Measurements from ENCODE around the gene MGMT. TPM values are rescaled to one million over a fixed set of nuclear protein-coding genes. Genes with fewer than 3 reads are reported as not detected.

Gene MGMT
- total and polyA plus RNA-seq, 4 donors: 28.2 to 79.1 (median 46.0) TPM

- WGBS: 98% methylated on average over 12 of the region's 12 CpGs
- Histone ChIP-seq H3K36me3 (ENCODE audit: control insufficient read depth in 4 of 4, insufficient read depth in 3 of 4, low read depth in 1 of 4, low read length in 3 of 4) (peaks cover 0 to 3% (median 2%) of the 10 kb centered on the region in 4 donors), H3K9ac (ENCODE audit: low read depth in 1 of 2, low read length in 2 of 2) (no peak overlapping the region), H3K9me3 (ENCODE audit: control insufficient read depth in 4 of 4, low read length in 3 of 4) (no peaks in the 10 kb centered on the region), H3K4me1 (ENCODE audit: control insufficient read depth in 4 of 4, insufficient read depth in 4 of 4, low read length in 3 of 4) (peaks cover 0 to 3% (median 0%) of the 10 kb centered on the region in 4 donors), H3K27ac (ENCODE audit: low read depth in 1 of 2, low read length in 2 of 2) (no peak overlapping the region), H3K27me3 (ENCODE audit: control insufficient read depth in 4 of 4, insufficient read depth in 4 of 4, low read length in 3 of 4) (no peaks in the 10 kb centered on the region), H3K4me3 (ENCODE audit: low read depth in 1 of 3, low read length in 3 of 3) (no peak overlapping the region)
- no peak for TF ChIP-seq ZBTB33 (IDR thresholded peaks at IDR 0.05)
- no peak for TF ChIP-seq NR2F2 (IDR thresholded peaks at IDR 0.05)
- no peak for TF ChIP-seq EGR1 (IDR thresholded peaks at IDR 0.05; ENCODE audit: low read depth in 2 of 2)
- no peak for TF ChIP-seq FOXA2 (IDR thresholded peaks at IDR 0.05)
- TF ChIP-seq FOXA1 (IDR thresholded peaks at IDR 0.05): no peak
- TF ChIP-seq, protein P1, sequence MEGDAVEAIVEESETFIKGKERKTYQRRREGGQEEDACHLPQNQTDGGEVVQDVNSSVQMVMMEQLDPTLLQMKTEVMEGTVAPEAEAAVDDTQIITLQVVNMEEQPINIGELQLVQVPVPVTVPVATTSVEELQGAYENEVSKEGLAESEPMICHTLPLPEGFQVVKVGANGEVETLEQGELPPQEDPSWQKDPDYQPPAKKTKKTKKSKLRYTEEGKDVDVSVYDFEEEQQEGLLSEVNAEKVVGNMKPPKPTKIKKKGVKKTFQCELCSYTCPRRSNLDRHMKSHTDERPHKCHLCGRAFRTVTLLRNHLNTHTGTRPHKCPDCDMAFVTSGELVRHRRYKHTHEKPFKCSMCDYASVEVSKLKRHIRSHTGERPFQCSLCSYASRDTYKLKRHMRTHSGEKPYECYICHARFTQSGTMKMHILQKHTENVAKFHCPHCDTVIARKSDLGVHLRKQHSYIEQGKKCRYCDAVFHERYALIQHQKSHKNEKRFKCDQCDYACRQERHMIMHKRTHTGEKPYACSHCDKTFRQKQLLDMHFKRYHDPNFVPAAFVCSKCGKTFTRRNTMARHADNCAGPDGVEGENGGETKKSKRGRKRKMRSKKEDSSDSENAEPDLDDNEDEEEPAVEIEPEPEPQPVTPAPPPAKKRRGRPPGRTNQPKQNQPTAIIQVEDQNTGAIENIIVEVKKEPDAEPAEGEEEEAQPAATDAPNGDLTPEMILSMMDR (IDR thresholded peaks at IDR 0.05; ENCODE audit: low read depth, low read length, missing input control): no peak
- TF ChIP-seq YY1 (IDR thresholded peaks at IDR 0.05): no peak
- DNase-seq (ENCODE audit: low spot score): no peak
Observed at GRCh38 chr10:129526943-129527342, 59.9 kb downstream of the MGMT start.

- Histone ChIP-seq H3K4me1 (ENCODE audit: control insufficient read depth in 4 of 4, insufficient read depth in 4 of 4, low read length in 3 of 4) (peaks cover 0 to 3% (median 0%) of the 10 kb centered on the region in 4 donors), H3K27me3 (ENCODE audit: control insufficient read depth in 4 of 4, insufficient read depth in 4 of 4, low read length in 3 of 4) (no peaks in the 10 kb centered on the region), H3K36me3 (ENCODE audit: control insufficient read depth in 4 of 4, insufficient read depth in 3 of 4, low read depth in 1 of 4, low read length in 3 of 4) (peaks cover 0 to 3% (median 2%) of the 10 kb centered on the region in 4 donors), H3K9me3 (ENCODE audit: control insufficient read depth in 4 of 4, low read length in 3 of 4) (no peaks in the 10 kb centered on the region), H3K4me3 (ENCODE audit: low read depth in 1 of 3, low read length in 3 of 3) (no peak overlapping the region), H3K27ac (ENCODE audit: low read depth in 1 of 2, low read length in 2 of 2) (no peak overlapping the region), H3K9ac (ENCODE audit: low read depth in 1 of 2, low read length in 2 of 2) (no peak overlapping the region)
- DNase-seq (ENCODE audit: low spot score): no peak
- 89% methylated on average over 16 of the region's 16 CpGs for WGBS
- TF ChIP-seq, protein P2, sequence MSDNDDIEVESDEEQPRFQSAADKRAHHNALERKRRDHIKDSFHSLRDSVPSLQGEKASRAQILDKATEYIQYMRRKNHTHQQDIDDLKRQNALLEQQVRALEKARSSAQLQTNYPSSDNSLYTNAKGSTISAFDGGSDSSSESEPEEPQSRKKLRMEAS (IDR thresholded peaks at IDR 0.05): no peak
- TF ChIP-seq JUND (IDR thresholded peaks at IDR 0.05) (no peak), SP1 (IDR thresholded peaks at IDR 0.05) (no peak), RXRA (IDR thresholded peaks at IDR 0.05) (no peak), YY1 (IDR thresholded peaks at IDR 0.05) (no peak)
Observed at GRCh38 chr10:129528376-129528978, 61.4 kb downstream of the MGMT start.

GRCh38 chr10:129530581-129530980 lies 63.5 kb downstream of the MGMT start:
- DNase-seq (ENCODE audit: low spot score): no peak
- 96% methylated on average over 14 of the region's 14 CpGs for WGBS
- Histone ChIP-seq H3K9me3 (ENCODE audit: control insufficient read depth in 4 of 4, low read length in 3 of 4) (no peaks in the 10 kb centered on the region), H3K4me1 (ENCODE audit: control insufficient read depth in 4 of 4, insufficient read depth in 4 of 4, low read length in 3 of 4) (peaks cover 0 to 3% (median 0%) of the 10 kb centered on the region in 4 donors), H3K36me3 (ENCODE audit: control insufficient read depth in 4 of 4, insufficient read depth in 3 of 4, low read depth in 1 of 4, low read length in 3 of 4) (peaks cover 0 to 3% (median 2%) of the 10 kb centered on the region in 4 donors), H3K27me3 (ENCODE audit: control insufficient read depth in 4 of 4, insufficient read depth in 4 of 4, low read length in 3 of 4) (no peaks in the 10 kb centered on the region), H3K4me3 (ENCODE audit: low read depth in 1 of 3, low read length in 3 of 3) (no peak overlapping the region), H3K9ac (ENCODE audit: low read depth in 1 of 2, low read length in 2 of 2) (no peak overlapping the region), H3K27ac (ENCODE audit: low read depth in 1 of 2, low read length in 2 of 2) (no peak overlapping the region)
- TF ChIP-seq RXRA (IDR thresholded peaks at IDR 0.05) (no peak), ATF3 (IDR thresholded peaks at IDR 0.05) (no peak), GABPA (IDR thresholded peaks at IDR 0.05 in 1 of 2, conservative IDR thresholded peaks at IDR 0.05 in 1 of 2) (no peak), FOXA1 (IDR thresholded peaks at IDR 0.05) (no peak), JUND (IDR thresholded peaks at IDR 0.05) (no peak), HNF4A (conservative IDR thresholded peaks at IDR 0.05) (no peak), HNF4G (IDR thresholded peaks at IDR 0.05) (no peak), SP1 (IDR thresholded peaks at IDR 0.05) (no peak), TAF1 (conservative IDR thresholded peaks at IDR 0.05) (no peak), FOXA2 (IDR thresholded peaks at IDR 0.05) (no peak)

Measured in liver (tissue), 9 donors.